Measurements from ENCODE around the gene NSMCE3.

The NSMCE3 gene

DNA sequence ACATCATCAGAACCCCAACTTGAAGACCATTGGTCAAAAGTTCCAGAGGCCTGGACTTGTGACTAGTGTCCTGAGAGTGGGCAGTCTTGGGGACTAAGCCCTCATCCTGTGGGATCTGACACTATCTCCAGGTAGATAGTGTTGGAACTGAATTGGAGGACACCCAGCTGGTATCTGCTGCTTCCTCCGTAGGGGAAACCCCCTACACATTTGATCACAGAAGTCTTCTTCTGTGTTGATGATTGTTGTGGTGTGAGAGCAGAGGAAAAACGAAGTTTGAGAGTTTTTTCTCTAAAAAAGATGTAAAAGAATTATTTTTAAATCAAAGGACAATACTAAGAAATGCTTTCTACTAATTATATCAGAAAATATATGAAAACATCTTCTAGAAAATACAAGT is 6.9 kb downstream of the NSMCE3 start:
- no peak for TF ChIP-seq TAF1 (IDR thresholded peaks at IDR 0.05; ENCODE audit: borderline replicate concordance, insufficient read depth, low read length)
- no peak for TF ChIP-seq POLR2AphosphoS5 (IDR thresholded peaks at IDR 0.05; ENCODE audit: low read depth, low read length)
- no peak for TF ChIP-seq FOXP2 (optimal IDR thresholded peaks at IDR 0.05; ENCODE audit: borderline replicate concordance, extremely low read depth, extremely low read length, insufficient read depth)
- TF ChIP-seq, protein P1, sequence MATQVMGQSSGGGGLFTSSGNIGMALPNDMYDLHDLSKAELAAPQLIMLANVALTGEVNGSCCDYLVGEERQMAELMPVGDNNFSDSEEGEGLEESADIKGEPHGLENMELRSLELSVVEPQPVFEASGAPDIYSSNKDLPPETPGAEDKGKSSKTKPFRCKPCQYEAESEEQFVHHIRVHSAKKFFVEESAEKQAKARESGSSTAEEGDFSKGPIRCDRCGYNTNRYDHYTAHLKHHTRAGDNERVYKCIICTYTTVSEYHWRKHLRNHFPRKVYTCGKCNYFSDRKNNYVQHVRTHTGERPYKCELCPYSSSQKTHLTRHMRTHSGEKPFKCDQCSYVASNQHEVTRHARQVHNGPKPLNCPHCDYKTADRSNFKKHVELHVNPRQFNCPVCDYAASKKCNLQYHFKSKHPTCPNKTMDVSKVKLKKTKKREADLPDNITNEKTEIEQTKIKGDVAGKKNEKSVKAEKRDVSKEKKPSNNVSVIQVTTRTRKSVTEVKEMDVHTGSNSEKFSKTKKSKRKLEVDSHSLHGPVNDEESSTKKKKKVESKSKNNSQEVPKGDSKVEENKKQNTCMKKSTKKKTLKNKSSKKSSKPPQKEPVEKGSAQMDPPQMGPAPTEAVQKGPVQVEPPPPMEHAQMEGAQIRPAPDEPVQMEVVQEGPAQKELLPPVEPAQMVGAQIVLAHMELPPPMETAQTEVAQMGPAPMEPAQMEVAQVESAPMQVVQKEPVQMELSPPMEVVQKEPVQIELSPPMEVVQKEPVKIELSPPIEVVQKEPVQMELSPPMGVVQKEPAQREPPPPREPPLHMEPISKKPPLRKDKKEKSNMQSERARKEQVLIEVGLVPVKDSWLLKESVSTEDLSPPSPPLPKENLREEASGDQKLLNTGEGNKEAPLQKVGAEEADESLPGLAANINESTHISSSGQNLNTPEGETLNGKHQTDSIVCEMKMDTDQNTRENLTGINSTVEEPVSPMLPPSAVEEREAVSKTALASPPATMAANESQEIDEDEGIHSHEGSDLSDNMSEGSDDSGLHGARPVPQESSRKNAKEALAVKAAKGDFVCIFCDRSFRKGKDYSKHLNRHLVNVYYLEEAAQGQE (IDR thresholded peaks at IDR 0.05; ENCODE audit: insufficient read depth in 1 of 2, low read depth in 2 of 2, low read length in 2 of 2), result no peak
- no peak for TF ChIP-seq SIN3A (IDR thresholded peaks at IDR 0.05; ENCODE audit: borderline replicate concordance, insufficient read depth, low read length)

DNA sequence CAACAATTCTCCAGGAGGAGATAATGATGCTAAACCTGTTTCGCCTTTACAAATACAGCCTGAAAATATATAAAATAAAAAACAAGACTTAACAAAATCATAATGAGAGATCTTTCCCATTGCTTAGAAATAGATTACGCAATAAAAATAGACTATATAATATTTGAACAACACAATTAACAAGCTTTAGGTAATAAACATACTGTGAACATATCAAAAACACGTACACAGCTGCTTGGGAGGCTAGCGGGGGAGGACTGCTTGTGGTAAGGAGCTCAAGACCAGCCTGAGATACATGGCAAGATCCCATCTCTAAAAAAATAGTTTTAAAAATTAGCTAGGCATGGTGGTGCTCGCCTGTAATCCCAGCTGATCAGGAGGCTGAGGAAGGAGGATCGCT is 8.7 kb downstream of the NSMCE3 start:
- TF ChIP-seq TAF1 (IDR thresholded peaks at IDR 0.05; ENCODE audit: borderline replicate concordance, insufficient read depth, low read length), result no peak
- TF ChIP-seq POLR2AphosphoS5 (IDR thresholded peaks at IDR 0.05; ENCODE audit: low read depth, low read length), result no peak
- TF ChIP-seq, protein P1 (IDR thresholded peaks at IDR 0.05; ENCODE audit: insufficient read depth in 1 of 2, low read depth in 2 of 2, low read length in 2 of 2), result no peak
- no peak for TF ChIP-seq SIN3A (IDR thresholded peaks at IDR 0.05; ENCODE audit: borderline replicate concordance, insufficient read depth, low read length)
- TF ChIP-seq FOXP2 (optimal IDR thresholded peaks at IDR 0.05; ENCODE audit: borderline replicate concordance, extremely low read depth, extremely low read length, insufficient read depth), result no peak

DNA sequence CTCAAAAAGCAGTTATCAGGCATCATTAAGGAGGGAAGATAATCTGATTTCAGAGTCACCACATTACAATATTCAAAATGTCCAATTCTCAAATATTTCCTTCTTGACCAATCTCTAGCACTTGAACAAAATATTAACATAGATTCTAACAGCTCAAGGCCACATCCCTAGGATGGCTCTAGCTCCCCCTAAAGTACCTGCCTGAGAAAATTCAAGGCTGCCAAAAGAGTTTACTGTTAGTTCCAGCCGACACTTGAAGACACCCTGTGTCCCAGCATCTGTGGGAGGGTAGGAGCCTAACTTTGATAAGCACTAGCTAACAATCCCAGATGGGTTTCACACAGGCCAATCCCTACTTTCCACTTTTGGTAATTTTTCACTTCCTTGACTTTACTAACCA is 10.4 kb downstream of the NSMCE3 start:
- TF ChIP-seq SIN3A (IDR thresholded peaks at IDR 0.05; ENCODE audit: borderline replicate concordance, insufficient read depth, low read length) (no peak), POLR2AphosphoS5 (IDR thresholded peaks at IDR 0.05; ENCODE audit: low read depth, low read length) (no peak), TAF1 (IDR thresholded peaks at IDR 0.05; ENCODE audit: borderline replicate concordance, insufficient read depth, low read length) (no peak), FOXP2 (optimal IDR thresholded peaks at IDR 0.05; ENCODE audit: borderline replicate concordance, extremely low read depth, extremely low read length, insufficient read depth) (no peak)
- TF ChIP-seq, protein P1 (IDR thresholded peaks at IDR 0.05; ENCODE audit: insufficient read depth in 1 of 2, low read depth in 2 of 2, low read length in 2 of 2), result no peak

DNA sequence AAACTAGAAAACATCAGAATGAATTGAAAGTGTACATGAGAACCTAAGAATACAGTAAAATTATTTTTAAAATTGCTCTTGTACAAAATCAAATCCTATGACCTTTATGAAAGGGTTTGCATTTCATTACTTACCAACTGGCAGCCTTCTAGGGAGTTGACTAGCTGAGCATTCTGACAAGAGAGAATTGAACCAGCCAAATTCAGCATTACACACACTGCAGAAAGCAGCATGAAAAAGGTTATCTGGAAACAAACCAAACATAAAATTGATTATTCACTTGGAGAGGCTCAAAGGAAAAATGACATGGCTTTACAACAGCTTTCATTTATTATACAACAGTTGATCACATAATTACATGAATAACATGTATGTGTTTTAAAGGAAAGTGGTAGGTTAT is 17.4 kb downstream of the NSMCE3 start:
- TF ChIP-seq TAF1 (IDR thresholded peaks at IDR 0.05; ENCODE audit: borderline replicate concordance, insufficient read depth, low read length) (no peak), FOXP2 (optimal IDR thresholded peaks at IDR 0.05; ENCODE audit: borderline replicate concordance, extremely low read depth, extremely low read length, insufficient read depth) (no peak), SIN3A (IDR thresholded peaks at IDR 0.05; ENCODE audit: borderline replicate concordance, insufficient read depth, low read length) (no peak), POLR2AphosphoS5 (IDR thresholded peaks at IDR 0.05; ENCODE audit: low read depth, low read length) (no peak)

DNA sequence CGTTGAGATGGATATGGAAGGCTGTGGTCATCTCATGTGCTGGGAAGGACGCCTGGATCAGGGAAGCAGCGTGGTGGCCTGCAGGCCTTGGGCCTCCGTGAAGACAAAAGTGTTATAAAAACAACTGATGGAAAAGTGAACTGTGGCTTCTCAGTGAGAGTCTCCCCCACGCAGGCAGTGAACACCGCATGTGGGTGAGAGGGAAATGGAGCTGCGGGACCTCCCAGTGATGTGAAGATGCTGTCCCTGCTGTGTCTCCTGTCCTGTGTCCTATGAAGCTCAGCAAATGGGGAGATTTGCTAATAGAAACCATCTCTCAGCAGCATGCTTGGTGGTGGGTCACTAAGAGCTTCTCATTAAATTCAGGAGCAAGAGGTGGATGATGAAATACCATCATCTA is 25.1 kb downstream of the NSMCE3 start:
- TF ChIP-seq FOXP2 (optimal IDR thresholded peaks at IDR 0.05; ENCODE audit: borderline replicate concordance, extremely low read depth, extremely low read length, insufficient read depth), result no peak
- TF ChIP-seq TAF1 (IDR thresholded peaks at IDR 0.05; ENCODE audit: borderline replicate concordance, insufficient read depth, low read length), result no peak
- no peak for TF ChIP-seq SIN3A (IDR thresholded peaks at IDR 0.05; ENCODE audit: borderline replicate concordance, insufficient read depth, low read length)
- no peak for TF ChIP-seq POLR2AphosphoS5 (IDR thresholded peaks at IDR 0.05; ENCODE audit: low read depth, low read length)
- TF ChIP-seq, protein P1 (IDR thresholded peaks at IDR 0.05; ENCODE audit: insufficient read depth in 1 of 2, low read depth in 2 of 2, low read length in 2 of 2), result no peak
